Pancreas (tissue), 10 donors: ENCODE data around the gene SLC12A7. TPM values are rescaled to one million over a fixed set of nuclear protein-coding genes. Genes with fewer than 3 reads are reported as not detected.

Source experiments
- ATAC-seq, 4 donors: fragments of 200-7000 bp; cut with Tn5 transposase; one replicate each; pipeline versions ENCODE4 v1.8.0 to v1.9.1; 2020; ENCODE audit warnings: mild to moderate bottlenecking in 4 of 4, moderate library complexity in 4 of 4
- DNase-seq, 6 donors: peaks; one replicate each; pipeline ENCODE4 v3.0.0-alpha.2; 2020
- FAIRE-seq: peaks from 2 replicates; lab custom pipeline; 2012; peaks lifted over from hg19 to GRCh38; lab: Jason Lieb, UNC
- H3K27ac ChIP-seq, 4 donors: fragments of 200-600 bp; sonication (generic); 1 replicate in 3 of 4; 2 replicates in 1 of 4; pipeline versions ENCODE4 v1.5.0 to v1.8.0; 2020
- H3K27me3 ChIP-seq, 4 donors: fragments of 200-600 bp; one replicate each; pipeline ENCODE4 v1.8.0; 2021
- H3K36me3 ChIP-seq, 3 donors: fragments of 200-600 bp; sonication (generic) in 1 of 3; one replicate each; pipeline versions ENCODE4 v1.5.0 to v1.8.0; 2020 to 2021
- H3K4me1 ChIP-seq, 3 donors: fragments of 200-600 bp; one replicate each; pipeline ENCODE4 v1.8.0; 2021
- H3K4me3 ChIP-seq, 4 donors: fragments of 200-600 bp; sonication (generic) in 2 of 4; one replicate each; pipeline versions ENCODE4 v1.5.0 to v1.8.0; 2020 to 2021
- H3K9me3 ChIP-seq, 4 donors: fragments of 200-600 bp; one replicate each; pipeline ENCODE4 v1.8.0; 2021
- WGBS, 2 donors: extraction: QIAGEN DNeasy Blood & Tissue Kit; methylation state at CpG; one replicate each; pipeline ENCODE4 v1.1.7; 2013; 5-methylcytosine and 5-hydroxymethylcytosine counted together
- intact Hi-C, 3 donors: fragments of 100-400 bp; cut with DNase I; formaldehyde crosslinking; loops; one replicate each; pipeline versions ENCODE4 v1.11.1 to v1.14.2; 2022
- polyA plus RNA-seq, 2 donors: library from polyadenylated mRNA; stranded (reverse); fragments of 200-250 nt; gene quantifications; one replicate each; pipeline ENCODE4 v1.2.3, GENCODE V29; 2013
- total RNA-seq, 6 donors: library from RNA; stranded (reverse); fragmentation: NEBNext Ultra II Directional in 4 of 6; extraction: Animal tissue kit (Norgen Biotek cat#: 25700) in 4 of 6; gene quantifications; one replicate each; pipeline versions ENCODE4 v1.2.1 to v1.2.4, GENCODE V29; 2021 to 2023
- TF ChIP-seq, protein P1 (sequence below), 4 donors: fragments of 200-600 bp; sonication (generic) in 3 of 4; IDR thresholded peaks; one replicate each; pipeline versions ENCODE4 v1.5.0 to v1.8.0; 2021; ENCODE audit warnings: antibody characterized with exemption in 4 of 4
- donor health status: healthy with polysubstance abuse.
- donor health status: DM: no; HTN: no; CAD: no; lungs with moderate emphysema.
- donor health status: DM: no; HTN: no; CAD: no.
- donor health status: control.
- donor health status: control.
- donor health status: Bipolar disorder and iron deficiency.
- donor health status: DM: yes; HTN: yes; CAD: no.
- donor health status: DM: no; HTN: no; CAD: no.
- donor health status: DM: no; HTN: no; CAD: no.
- donor health status: DM: yes; HTN: yes; CAD: no.

SLC12A7 gene
- total and polyA plus RNA-seq, 8 donors: 17.4 to 56.5 (median 35.8) TPM

DNA sequence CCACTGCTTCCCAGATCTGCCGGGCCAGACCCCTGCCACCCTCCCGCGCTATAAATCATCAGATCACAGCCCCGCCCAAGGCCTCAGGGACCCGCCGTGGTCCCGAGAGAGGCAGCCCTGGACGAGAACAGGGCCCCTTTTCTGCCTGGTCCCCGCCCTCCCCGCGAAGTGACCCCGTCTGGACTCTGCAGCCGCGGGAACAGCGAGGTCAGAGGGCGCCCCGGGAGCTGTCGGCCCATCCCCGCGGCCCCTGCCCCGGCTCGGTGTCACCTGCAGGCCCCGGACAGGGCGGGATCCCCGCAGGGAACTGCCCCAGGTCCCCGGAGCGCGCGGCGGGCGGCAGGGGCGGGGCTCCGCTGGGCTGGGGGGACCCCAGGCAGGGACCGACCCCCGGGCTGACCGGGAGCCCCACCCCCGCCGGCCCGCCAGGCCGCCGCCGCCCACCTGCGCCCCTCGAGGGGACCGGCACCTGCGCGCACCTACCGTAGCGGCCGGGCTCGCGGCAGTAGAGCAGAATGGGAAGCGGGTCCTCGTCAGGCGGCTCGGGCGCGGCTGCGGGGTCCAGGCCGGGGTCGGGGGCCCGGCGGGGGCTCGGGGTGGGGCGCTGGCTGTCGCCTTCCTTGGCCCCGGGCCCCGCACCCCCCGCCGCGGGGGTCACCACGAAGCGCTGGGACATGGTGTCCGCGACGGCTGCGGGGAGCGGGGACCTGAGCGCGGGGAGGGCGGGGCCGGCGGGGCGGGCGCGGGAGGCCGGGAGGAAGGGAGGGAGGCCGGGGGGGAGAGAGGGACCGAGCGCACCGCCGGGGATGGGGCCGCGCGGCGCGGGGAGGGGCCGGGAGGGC, 43.5 kb upstream of the SLC12A7 start:
- Histone ChIP-seq H3K27ac (peak overlapping the region in 3 of 4 donors; percentile 33 to 55 (median 35)), H3K4me3 (peak overlapping the region in 3 of 4 donors; percentile 7 to 36 (median 32)), H3K36me3 (no peaks in the 10 kb centered on the region), H3K9me3 (no peaks in the 10 kb centered on the region), H3K27me3 (peaks cover 0 to 6% (median 0%) of the 10 kb centered on the region in 4 donors), H3K4me1 (no peaks in the 10 kb centered on the region)
- WGBS, 2 donors: 5% methylated on average over 27 to 98 of the region's 98 CpGs
- TF ChIP-seq, protein P1, sequence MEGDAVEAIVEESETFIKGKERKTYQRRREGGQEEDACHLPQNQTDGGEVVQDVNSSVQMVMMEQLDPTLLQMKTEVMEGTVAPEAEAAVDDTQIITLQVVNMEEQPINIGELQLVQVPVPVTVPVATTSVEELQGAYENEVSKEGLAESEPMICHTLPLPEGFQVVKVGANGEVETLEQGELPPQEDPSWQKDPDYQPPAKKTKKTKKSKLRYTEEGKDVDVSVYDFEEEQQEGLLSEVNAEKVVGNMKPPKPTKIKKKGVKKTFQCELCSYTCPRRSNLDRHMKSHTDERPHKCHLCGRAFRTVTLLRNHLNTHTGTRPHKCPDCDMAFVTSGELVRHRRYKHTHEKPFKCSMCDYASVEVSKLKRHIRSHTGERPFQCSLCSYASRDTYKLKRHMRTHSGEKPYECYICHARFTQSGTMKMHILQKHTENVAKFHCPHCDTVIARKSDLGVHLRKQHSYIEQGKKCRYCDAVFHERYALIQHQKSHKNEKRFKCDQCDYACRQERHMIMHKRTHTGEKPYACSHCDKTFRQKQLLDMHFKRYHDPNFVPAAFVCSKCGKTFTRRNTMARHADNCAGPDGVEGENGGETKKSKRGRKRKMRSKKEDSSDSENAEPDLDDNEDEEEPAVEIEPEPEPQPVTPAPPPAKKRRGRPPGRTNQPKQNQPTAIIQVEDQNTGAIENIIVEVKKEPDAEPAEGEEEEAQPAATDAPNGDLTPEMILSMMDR (IDR thresholded peaks at IDR 0.05): no peak
- DNase-seq (peak in 1 of 6 donors; percentile 73), FAIRE-seq (no peak), ATAC-seq (peak in 3 of 4 donors; percentile 19 to 55 (median 45))
- intact Hi-C loops: loop anchor here in 1 of 3 donors (5.0 kb wide), 1 partner anchor 228 kb away; no protein-coding TSS in a partner anchor

DNA sequence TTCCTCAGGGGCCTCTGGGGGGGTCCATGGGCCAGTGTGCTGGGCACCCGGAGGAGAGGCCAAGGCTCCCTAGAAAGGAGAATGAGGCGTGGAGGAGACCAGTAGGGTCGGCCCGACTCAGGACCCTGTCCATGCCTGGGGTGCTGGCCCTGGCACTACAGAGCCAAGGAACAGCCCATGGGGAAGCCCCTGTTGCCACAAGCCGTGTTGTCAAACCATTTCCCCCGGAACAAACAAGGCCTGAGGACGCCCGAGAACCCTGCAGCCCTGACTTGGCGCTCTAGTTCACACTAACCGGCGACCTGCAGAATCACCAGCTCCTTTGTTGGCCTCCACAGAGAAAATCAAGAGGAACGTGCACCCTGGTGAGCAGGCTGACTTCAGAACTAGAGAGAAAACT, 41.6 kb upstream of the SLC12A7 start:
- FAIRE-seq (no peak), DNase-seq (no peak), ATAC-seq (peak; percentile 2 to 39 (median 19))
- H3K4me3 ChIP-seq: no peak overlapping the region
- H3K9me3 ChIP-seq: no peaks in the 10 kb centered on the region
- H3K36me3 ChIP-seq: no peaks in the 10 kb centered on the region
- H3K27me3 ChIP-seq: peaks cover 0 to 6% (median 0%) of the 10 kb centered on the region in 4 donors
- 47 to 63% methylated on average over 12 of the region's 12 CpGs for WGBS, 2 donors
- intact Hi-C loops: no loop called here
- H3K4me1 ChIP-seq: no peaks in the 10 kb centered on the region
- TF ChIP-seq, protein P1 (IDR thresholded peaks at IDR 0.05): no peak
- peak overlapping the region in 2 of 4 donors; percentile 37 to 59 for H3K27ac ChIP-seq

DNA sequence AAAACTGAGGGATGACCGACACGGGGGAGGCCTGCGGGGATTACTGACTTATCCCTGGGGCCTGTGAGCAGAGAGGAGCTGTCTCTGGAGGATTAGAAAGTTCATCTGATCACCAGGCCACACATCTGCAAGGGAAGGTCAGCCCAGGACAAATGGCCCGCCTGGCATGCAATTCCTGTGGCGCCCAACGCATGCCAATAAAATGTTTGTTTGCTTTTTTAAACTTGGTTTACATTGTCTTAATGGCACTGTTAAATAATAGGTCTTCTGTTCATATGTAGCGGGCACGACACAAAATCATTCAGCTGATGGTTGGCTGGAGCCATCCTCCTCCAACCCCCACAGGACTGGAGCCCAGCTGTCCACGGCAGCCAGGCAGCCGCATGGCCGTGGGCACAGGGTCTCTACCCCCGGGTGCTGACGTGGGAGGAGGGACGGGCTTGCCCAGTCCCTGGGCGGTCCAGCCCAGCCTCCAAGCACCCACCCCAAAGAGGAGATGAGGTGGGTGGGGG, 41.0 kb upstream of the SLC12A7 start:
- TF ChIP-seq, protein P1 (IDR thresholded peaks at IDR 0.05): no peak
- ATAC-seq: peak; percentile 6 to 52 (median 32)
- no peak overlapping the region for H3K4me3 ChIP-seq
- 44 to 45% methylated on average over 15 of the region's 15 CpGs for WGBS, 2 donors
- no peaks in the 10 kb centered on the region for H3K4me1 ChIP-seq
- peak overlapping the region in 1 of 4 donors; percentile 59 for H3K27ac ChIP-seq
- no peak for DNase-seq
- intact Hi-C loops: no loop called here
- no peaks in the 10 kb centered on the region for H3K9me3 ChIP-seq
- no peak for FAIRE-seq
- H3K36me3 ChIP-seq: no peaks in the 10 kb centered on the region
- peaks cover 0 to 6% (median 0%) of the 10 kb centered on the region in 4 donors for H3K27me3 ChIP-seq

DNA sequence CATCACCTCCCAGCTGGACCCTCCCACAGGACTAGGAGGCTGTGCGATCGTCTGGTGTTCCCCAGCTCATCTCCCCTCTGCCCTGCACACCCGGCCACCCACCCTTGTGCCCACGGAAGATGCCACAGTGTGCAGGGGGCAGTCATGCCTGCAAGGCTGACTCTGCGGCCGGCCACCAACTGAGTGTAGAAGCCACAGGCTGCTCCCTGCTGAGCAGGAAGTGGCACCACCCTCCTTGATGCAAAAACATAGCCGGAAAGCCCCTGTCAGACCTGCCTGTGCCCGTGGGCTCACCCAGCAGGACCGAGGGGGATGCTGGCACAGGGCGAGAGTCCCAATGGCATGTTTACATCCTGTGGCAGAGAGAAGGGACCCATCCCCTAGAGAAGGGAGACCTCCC, 40.3 kb upstream of the SLC12A7 start:
- intact Hi-C loops: no loop called here
- peak overlapping the region in 1 of 4 donors; percentile 59 for H3K27ac ChIP-seq
- peak in 2 of 4 donors; percentile 25 to 44 for ATAC-seq
- FAIRE-seq: no peak
- no peak overlapping the region for H3K4me3 ChIP-seq
- no peaks in the 10 kb centered on the region for H3K36me3 ChIP-seq
- no peaks in the 10 kb centered on the region for H3K9me3 ChIP-seq
- peaks cover 0 to 6% (median 0%) of the 10 kb centered on the region in 4 donors for H3K27me3 ChIP-seq
- TF ChIP-seq, protein P1 (IDR thresholded peaks at IDR 0.05): no peak
- DNase-seq: no peak
- no peaks in the 10 kb centered on the region for H3K4me1 ChIP-seq
- 41 to 58% methylated on average over 10 of the region's 10 CpGs for WGBS, 2 donors
